ENCODE data around the gene CYTH4.
"Not testable (repeated sequence)": the region's sequence is repeated elsewhere in the genome, so short reads cannot be mapped to it uniquely, and the experiment has no call there.

CYTH4 gene, protein sequence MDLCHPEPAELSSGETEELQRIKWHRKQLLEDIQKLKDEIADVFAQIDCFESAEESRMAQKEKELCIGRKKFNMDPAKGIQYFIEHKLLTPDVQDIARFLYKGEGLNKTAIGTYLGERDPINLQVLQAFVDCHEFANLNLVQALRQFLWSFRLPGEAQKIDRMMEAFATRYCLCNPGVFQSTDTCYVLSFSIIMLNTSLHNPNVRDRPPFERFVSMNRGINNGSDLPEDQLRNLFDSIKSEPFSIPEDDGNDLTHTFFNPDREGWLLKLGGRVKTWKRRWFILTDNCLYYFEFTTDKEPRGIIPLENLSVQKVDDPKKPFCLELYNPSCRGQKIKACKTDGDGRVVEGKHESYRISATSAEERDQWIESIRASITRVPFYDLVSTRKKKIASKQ

DNA sequence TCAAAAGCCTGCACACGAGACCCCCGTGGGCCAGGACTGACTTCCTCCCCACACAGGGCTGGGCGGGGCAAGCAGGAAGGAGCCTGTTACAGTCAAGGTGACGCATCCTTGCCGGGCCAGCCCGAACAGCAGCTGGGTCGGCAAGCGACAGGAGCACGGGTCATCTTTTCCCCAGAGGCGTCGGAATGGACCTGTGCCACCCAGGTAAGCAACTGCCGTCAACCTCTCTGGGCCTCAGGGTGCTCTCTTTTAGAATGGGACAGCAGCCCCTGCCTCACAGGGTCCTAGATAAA is at the start of gene CYTH4:
TSS of gene CYTH4 (plus strand) at position 124 of the 293 bp plus-strand sequence. CDS start at position 186, 62 bp downstream.
- DNase-seq, result no peak

DNA sequence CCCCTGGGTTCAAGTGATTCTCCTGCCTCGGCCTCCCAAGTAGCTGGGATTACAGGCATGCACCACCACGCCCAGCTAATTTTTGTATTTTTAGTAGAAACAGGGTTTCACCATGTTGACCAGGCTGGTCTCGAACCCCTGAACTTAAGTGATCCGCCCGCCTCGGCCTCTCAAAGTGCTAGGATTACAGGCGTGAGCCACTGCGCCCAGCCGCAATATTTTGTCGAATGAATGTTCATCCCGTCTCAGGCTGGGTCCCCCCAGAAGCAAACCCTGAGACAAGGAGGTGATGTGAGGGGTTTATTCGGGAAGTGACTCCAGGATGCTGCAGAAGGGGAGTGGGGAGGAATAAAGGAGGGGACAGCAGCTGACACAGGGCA is 48.9 kb upstream of the CYTH4 start:
- DNase-seq, result not testable (repeated sequence)

DNA sequence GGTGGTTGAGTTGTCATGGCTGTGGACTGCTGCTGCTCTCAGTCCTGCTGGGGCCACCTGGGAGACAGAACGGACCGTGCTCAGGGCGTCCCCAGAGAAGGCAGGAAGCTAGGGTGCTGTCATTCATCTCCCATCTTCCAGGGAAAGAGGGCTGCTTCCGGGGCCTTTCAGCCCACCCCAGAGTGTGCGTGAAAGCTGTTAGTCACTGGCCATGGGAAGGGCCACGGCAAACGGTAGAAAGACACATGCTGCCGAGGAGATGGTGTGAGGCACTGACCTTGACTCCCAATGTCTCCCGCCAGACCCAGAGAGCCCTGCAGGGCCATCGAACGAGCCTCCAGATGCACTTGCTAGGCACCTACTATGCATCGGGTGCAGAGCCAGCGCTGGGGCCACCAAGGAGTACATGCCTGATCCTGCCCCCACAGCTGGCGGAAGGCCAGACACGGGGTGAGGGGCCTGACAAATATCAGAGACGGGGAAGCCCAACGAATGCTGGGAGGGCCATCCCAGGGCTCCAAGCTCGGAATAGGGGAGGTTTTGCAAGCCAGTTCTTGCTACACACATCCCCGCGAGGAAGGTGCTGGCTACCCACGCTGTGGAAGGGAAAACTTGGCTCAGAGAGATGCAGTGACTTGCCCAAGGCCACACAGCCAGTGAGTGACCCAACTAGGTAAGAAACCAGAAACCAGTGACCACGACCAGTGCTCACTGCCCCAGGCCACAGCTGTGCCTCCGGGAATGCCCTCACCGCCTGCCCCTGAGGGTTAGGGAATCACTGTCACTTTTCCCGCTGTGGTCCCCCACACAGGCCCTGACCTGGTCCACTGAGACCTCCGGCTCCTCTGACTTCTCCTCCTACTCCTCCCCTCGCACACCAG is 48.3 kb upstream of the CYTH4 start:
- DNase-seq, result no peak

DNA sequence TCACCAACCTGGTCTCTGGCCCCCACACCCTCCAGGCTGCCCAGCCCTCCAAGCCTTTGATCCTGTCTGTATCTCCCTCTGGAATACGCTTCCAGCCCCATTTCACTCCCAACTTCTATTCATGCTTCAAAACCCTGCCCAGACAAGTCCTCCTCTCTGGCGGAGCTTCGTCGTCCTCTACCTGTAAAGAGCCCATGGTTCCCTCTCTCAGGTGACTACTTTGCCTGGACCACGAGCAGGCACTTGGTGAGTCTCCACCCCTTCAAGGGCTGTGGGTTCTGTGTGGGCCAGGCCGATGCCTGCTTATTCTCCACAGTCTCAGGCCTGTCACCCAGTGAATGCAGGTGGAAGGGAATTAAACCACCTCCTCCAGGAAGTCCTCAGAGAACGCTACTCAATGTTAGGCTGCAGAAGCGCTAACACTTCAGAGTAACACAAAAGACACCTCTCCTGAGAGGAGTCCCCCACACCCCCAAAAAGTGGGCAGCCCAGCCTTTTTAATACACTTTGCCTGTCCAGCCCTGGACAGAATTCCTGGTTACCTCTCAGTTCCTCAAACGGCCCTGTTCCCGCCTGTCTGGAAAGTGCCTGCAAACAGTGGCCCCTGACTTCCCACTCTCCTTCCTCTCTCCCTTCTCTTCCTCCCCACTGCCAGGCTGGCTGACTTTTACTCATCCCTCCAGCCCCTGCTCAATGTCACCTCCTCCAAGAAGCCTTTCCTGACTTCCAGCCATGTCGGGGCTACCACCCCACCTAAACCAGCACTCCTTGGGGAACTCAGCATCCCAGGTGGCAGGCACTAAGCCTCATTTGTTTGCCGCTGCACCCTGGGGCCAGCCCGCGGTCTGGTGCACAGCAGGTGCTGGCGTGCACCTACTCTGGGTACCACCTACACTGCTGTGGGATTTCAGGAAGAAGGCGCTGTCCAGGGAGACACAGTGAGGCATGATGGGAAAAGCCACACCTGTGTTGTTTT is 47.3 kb upstream of the CYTH4 start:
- no peak for DNase-seq

DNA sequence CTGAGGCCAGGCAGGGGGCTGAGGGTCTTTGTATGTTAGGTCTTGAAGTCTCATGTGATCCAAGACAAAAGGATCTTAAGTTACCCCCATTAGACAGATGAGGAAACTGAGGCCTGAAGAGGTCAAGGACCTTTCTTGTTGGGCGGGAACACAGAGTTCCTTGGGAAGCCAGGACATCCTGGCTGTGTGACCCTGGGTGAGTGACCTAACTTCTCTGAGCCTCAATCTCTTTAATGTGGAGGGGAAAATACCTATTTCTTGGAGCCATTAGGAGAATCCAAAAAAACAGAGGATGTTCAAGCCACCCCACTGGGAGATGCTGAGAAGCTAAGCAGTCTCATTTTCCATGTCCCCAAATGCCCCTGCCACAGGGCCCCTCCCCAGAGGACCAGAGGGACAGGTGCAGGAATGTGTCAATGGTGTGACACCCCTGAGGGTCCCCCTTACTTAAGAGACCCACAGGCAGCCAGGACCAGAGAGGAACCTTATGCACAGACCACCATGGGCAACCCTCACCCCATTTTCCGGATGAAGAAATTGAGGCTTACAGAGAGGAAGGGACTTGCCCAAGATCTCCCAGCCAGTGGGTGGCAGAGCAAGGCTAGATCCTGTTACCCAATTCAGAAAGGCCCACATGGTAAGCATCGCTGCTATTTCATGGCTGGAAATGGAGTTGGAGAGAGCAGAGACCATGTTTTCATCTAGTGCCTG is 46.3 kb upstream of the CYTH4 start:
- DNase-seq, result no peak

DNA sequence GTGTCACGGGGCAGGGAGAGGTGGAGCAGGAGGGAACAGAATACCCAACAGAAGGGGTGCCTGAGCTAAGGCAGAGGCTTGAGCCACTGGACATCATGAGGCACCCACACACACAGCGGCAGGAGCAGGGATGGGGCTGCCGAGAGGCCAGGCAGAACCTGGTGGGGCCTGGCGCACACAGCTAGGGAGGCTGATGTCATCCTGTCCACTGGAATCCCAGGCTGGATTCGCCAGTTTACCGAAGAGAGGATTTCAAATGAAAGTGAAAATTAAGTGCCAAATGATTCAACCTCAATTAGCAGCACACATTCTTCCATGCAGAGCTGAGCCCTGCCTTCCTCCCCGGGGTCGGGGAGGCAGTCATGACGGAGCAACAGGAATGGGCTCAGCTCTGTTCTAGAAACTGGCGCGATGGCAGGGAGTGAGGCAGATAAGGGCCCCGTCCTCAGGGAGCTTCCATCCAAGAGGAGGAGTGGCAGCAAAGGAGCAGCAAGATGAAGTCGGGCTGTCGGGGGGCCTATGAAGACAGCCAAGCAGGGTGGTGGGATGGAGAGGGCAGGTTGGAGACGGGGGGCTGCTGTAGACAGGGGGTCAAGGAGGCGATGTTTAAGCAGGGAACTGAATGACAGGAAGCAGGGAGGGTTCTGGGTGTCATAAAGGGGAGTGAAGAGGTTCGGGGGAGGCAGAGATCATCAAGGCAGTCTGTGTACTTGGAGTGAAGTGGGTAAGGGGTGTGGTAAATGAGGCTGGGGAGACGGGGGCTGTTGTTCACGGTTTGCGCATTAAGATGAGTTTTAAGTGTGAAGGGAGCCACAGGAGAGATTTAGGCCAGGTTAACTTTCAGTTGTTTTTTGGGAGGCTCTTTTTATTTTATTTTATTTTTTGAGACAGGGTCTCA is 44.7 kb upstream of the CYTH4 start:
- DNase-seq, result no peak

DNA sequence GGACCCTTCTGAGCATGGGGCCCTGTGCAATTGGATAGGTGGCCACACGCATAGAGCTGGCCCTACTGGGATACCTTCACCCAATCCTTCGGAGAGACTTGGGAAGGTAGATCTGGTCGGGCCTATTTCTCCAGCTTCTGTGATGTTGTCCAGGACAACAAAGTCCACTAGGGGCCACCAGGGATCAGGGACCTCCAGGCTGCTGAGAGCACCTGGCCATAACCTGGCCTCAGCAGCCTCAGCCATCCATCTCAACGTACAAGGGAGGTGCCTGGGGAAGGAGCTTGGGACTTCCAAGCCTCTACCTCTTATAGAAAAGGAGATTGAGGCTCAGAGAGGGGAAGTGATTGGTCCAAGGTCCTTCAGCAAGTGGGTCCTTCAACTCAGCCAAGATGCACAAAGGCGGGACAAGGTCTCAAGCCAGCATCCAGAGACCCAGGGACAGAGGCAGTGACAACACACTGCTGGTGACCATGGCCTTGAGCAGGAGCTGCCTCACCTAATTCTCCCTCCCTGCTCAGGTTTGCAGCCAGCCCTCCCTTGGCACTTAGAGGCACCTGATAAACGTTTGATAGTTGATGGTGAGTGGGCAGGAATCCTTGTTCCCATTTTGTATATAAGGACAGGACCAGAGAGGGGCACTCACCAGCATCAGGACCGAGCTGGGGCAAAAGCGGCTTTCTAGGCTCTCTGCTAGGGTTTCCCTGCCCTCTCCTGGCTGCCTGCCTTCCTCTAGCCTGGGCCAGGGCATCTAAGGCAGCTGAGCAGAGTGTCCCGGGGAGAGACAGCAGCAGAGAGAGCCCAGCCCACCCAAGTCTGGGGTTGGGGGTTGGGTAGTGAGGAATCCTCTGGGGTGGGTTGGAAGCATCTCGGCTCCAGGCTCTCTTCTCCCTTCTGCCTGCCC is 42.7 kb upstream of the CYTH4 start:
- no peak for DNase-seq

DNA sequence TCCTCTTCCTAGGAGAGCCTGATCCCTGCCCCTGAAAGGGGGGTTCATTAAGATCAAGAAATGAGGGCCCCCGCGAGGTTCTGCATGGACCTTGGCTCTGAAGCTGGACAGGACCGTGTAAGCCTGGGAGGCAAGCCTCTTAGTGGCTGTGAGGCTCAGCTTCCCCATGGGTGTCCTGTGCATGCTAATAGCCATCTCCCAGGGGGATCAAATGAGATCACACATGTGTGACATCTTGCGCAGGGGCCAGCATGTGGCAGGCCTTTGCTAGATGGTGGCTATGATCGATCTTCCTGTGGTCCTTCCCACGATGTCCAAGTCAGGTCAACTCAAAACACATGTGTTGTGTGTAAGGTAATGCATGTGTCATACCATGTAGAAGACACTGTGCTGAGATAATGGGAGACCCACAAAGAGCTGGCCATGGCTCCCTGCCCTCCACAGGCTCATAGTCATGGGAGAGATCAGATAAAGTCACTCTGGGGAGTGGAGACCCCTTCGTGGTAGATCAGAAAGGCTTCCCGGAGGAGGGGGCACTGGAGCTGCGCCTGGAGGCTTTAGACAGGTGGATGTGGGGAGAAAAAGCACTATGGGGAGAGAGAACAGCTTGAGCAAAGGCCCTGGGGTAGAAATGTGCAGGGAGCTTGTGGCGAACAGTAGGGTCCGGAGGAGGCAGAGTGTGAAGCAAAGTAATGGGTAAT is 41.9 kb upstream of the CYTH4 start:
- DNase-seq, result no peak

DNA sequence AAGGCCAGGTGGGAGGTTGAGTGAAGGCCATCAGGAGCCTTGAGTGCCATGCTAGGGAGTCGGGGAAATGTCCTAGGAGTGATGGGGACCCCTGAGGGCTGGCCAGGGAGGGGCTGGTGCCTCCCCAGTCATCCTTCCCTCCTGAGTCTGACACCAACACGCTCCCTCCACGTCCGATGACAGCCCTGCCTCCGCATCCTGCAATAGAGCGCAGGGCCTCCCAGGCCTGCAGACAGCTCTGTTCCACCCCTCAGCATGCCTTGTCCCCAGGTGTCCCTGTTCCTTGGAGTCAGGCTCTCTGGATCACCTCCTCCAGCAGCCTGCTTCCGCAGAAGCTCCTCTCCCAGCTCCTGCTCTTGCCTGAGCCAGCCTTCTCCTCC is 41.4 kb upstream of the CYTH4 start:
- DNase-seq, result no peak

DNA sequence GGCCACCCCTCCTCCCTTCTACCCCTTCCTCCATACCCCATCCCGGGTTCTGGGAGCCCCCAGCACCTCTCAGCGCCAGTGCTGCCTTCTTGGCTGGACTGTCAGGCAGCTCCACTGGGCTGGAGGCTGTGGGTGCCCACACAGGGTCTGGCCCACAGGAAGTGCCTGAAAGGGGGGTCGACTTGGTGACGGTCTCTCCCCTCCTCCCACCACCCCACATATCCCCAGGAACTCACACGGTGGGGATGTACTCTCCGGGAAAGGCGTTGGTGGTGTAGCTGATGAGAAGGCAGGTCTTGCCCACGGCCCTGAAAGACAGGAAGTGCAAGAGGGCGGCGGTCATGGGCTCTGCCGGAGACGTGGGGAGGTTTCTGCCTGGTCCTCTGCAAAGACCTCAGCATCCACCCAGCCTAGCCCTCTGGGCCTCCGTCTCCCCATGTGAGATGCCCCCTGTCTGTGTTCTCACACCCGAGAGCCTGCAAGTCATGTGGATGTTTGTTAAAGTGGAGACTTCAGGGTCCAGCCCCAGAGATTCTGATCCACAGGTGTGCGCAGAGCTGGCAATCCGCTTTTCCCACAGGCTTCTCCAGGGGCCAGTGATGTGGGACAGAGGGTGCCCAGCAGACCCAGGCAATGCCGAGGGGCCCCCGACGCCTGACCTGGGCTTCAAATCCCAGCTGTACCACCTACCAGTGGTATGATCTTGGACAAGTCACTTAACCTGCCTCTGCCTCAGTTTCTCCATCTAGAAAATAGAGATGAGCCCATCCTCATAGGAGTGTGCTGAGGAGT is 40.8 kb upstream of the CYTH4 start:
- DNase-seq, result no peak

DNA sequence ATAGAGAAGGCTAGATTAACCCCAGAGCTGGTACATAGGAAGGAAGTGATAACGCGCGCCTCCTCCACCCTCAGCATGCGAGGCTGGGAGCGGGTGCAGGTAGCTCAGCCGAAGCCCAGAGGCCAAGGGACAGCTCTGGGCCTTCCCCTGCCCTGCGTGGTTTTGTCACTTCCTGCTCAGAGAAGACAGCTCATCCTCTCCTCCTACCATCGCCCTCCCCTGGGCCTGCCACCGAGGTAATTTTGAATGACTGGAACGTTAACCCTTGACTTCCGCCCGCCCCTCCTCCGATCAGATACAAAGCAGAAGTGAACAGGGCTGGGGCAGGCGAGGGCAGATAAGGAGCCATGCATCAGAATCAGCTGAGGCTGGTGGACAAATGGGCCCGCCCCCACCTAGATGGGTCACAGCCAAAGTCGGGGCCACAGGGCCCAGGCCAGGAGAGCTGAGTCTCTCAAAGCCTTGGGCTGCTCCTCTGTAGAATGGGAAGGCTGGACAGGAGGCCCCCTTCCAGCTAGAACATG is 39.9 kb upstream of the CYTH4 start:
- DNase-seq, result no peak

DNA sequence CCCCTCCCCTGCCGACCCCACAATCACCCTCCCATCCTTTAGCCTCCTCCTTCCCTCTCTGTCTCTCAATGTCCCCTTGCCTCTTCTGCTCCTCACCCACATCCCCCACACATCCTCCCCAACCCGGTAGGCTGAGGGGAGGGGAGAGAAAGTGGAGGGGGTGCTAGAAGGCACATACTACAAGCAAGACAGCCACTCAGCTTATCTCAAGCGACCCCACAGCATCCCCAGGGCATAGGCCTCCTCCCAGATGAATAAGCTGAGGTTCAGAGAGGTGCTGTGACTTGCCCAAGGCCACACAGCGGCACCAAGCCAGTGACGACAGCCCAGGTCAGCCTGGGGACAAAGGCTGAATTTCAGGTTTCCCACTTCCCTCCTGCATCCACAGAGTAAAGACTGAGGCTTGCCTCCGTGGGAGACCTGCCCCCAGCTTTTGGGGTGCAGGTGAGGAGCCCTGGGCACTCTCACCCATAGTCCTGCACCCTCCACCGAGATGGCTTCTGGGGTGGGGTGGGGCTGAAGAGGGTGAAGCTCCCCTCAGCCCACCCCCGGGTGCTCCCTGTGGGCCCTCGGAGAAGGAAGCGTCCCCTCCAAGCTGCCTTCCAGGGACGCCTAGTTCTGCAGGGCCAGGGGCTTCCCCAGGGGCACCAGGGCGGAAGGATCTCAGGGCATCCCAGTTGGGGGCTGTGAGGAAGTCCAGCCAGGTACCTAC is 38.8 kb upstream of the CYTH4 start:
- DNase-seq, result no peak

DNA sequence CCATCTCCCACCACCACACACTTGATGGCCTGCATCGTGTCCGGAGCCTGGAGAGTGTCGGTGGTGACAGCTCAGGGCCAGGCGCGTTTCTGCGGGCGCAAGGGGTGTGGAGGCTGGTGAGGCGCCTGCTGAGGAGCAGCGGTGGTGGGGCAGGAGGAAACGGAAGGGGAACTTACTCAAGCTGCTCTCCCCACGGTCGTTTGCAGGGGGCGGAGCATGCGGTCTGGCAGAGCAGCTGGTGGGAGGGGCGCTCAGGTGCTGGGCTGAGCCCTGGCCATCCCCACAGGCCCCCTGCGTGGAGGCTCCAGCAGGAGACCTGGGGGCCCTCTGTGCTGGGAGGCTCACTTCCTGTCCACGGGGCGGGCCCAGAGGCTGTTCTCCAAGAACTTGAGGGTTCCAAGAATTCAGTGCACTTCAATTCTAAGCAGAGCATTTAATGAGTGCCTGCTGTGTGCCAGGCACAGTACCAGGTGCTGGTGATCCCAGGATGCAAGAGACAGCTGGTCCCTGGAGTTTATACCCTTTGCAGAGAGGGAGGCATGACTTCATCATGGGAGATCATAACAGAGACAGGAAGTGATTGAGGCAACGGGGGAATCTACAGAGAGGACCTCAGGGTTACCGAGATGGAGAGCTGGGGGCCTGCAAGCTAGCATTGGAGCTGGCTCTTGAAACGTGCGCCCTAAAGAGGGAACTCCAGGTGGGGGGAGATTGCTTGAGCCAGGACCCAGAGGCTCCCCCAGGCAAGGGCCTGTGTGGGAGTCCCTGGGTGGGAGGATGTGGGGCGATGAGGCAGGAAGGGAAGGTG is 38.0 kb upstream of the CYTH4 start, which contains the start of gene RAC2:
TSS of gene RAC2 (minus strand) at position 156 of the 808 bp plus-strand sequence. CDS start at position 35, 121 bp downstream.
- DNase-seq, result no peak

DNA sequence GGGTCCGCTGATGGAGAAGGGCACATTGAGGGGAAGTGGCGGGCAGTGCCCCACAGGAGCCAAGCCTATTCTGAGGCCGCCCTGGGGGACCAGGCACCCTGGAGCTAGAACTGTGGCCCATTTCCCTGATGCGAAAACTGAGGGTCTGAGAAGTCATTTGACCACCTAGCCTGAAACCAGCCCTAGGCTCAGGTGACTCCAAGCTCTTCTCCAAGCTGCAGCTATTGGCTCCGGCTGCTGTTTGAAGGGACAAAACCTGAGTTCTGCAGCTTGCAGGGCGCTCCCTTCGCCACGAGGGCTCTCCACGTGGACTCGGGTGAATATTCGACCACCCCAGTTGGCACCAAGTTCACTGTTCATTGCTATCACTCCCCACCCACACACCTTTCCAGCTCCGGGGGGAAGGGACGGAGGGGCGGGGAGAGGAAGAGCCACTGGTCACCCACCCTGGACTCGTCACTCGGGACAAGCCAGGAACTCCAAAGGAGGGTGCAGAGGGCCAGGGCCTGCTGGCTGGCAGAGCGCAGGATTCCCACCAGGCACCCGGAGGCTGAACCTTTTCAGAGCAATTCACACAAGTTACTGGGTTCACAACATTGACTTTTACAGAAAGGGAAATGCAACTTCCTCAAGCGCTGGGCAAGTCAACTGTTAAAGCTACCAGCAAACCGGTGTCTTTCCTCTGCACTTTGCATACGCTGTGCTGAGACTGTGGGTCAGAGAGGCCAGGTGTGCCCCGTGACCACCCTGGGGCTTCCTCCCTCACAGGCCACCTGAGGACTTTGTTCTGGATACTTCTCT is 37.2 kb upstream of the CYTH4 start:
- DNase-seq, result no peak

DNA sequence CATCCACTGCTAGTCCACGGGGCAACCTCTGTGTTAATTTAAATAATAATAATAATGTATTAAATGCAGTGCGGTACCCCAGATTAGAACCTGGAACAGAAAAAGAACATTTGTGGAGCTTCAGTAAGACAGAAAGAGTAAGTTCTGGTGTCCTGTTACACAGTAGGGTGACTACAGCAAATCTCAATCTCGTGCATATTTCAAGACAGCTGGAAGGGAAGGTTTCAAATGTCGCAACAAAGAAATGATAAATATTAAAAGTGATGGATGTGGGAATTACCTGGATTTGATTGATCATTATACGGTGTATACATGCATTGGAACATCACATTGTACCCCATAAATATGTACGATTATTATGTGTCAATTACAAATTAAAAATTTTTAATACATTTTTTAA is 36.6 kb upstream of the CYTH4 start:
- no peak for DNase-seq

DNA sequence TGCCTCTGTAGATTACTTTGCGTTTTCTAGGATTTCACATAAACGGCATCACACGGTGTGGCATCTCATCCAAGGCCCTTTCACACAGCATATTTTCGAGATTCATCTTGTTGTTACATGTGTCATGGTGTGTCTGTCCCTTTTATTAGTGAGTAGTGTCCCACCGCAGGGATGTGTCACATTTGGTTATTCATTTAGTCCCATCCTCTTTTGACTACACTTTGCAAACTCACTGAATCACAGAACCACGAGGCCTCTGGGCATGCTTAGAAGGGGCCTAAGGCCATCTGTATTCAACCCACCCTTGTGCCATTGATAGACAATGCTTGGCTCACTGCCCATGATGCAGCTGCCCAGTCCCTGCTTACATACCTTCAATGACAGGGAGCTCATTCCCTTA is 34.1 kb upstream of the CYTH4 start:
- no peak for DNase-seq

Data from NCI-H446 (cell line).